G401.6 (cell line): Measurements from ENCODE around the gene CDH18.

Source experiments
- FAIRE-seq: peaks from 2 replicates; lab custom pipeline; 2012; peaks lifted over from hg19 to GRCh38; lab: Jason Lieb, UNC

The CDH18 gene

GRCh38 chr5:19987612-19988361 lies at the start of gene CDH18:
CDH18 (minus strand) TSS chr5:19988200; CDS start chr5:19838986, 149,214 bp downstream.
- no peak for FAIRE-seq

- no peak for FAIRE-seq
Observed at GRCh38 chr5:20034717-20035116, 46.7 kb upstream of the CDH18 start.

GRCh38 chr5:20033881-20034280 lies 45.9 kb upstream of the CDH18 start:
- no peak for FAIRE-seq

- FAIRE-seq: no peak
Observed at GRCh38 chr5:20032896-20033295, 44.9 kb upstream of the CDH18 start.

GRCh38 chr5:20030125-20030524 lies 42.1 kb upstream of the CDH18 start:
- no peak for FAIRE-seq

GRCh38 chr5:20029266-20029665 lies 41.3 kb upstream of the CDH18 start:
- no peak for FAIRE-seq

- FAIRE-seq: no peak
Observed at GRCh38 chr5:20028506-20028905, 40.5 kb upstream of the CDH18 start.

GRCh38 chr5:20023686-20024180 lies 35.7 kb upstream of the CDH18 start:
- FAIRE-seq: no peak

- no peak for FAIRE-seq
Observed at GRCh38 chr5:20020247-20020646, 32.2 kb upstream of the CDH18 start.

- FAIRE-seq: no peak
Observed at GRCh38 chr5:20017021-20017420, 29.0 kb upstream of the CDH18 start.

GRCh38 chr5:20000416-20000815 lies 12.4 kb upstream of the CDH18 start:
- FAIRE-seq: no peak

- FAIRE-seq: no peak
Observed at GRCh38 chr5:19988457-19988856, 457 bp upstream of the CDH18 start.

GRCh38 chr5:19986806-19987205 lies 1.2 kb downstream of the CDH18 start:
- FAIRE-seq: no peak

GRCh38 chr5:19986031-19986619 lies 1.9 kb downstream of the CDH18 start:
- no peak for FAIRE-seq

- FAIRE-seq: no peak
Observed at GRCh38 chr5:19978476-19978875, 9.5 kb downstream of the CDH18 start.

GRCh38 chr5:19977099-19977498 lies 10.9 kb downstream of the CDH18 start:
- no peak for FAIRE-seq

GRCh38 chr5:19975795-19976194 lies 12.2 kb downstream of the CDH18 start:
- no peak for FAIRE-seq

- no peak for FAIRE-seq
Observed at GRCh38 chr5:19960451-19960850, 27.5 kb downstream of the CDH18 start.

GRCh38 chr5:19959830-19960384 lies 28.1 kb downstream of the CDH18 start:
- FAIRE-seq: no peak

GRCh38 chr5:19950897-19951296 lies 37.1 kb downstream of the CDH18 start:
- no peak for FAIRE-seq

GRCh38 chr5:19940192-19940591 lies 47.8 kb downstream of the CDH18 start:
- FAIRE-seq: no peak

- FAIRE-seq: no peak
Observed at GRCh38 chr5:19930451-19930850, 57.5 kb downstream of the CDH18 start.

GRCh38 chr5:19928562-19929421 lies 59.2 kb downstream of the CDH18 start:
- no peak for FAIRE-seq
